ENCODE data around the gene RAB3C.

DNA sequence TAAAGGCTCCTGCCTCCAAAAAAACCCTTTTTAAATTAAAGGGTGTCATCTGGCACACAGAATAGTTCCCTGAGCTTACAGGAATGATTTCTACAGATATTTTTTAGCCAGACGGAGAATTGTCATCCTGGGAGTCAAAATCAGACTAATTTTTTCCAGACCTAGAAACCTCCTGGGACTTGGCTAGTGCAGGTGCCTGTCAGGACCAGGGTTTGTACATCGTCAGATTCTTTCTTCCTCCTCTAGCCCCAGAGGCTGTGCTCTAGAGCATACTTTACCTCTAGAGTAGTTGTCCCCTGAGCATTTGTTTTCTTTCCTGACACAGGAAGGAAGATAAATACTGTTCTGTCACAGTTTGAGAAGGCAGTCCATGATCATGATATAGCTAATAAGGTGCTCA is 52.5 kb downstream of the RAB3C start:
- TF ChIP-seq, protein P1, sequence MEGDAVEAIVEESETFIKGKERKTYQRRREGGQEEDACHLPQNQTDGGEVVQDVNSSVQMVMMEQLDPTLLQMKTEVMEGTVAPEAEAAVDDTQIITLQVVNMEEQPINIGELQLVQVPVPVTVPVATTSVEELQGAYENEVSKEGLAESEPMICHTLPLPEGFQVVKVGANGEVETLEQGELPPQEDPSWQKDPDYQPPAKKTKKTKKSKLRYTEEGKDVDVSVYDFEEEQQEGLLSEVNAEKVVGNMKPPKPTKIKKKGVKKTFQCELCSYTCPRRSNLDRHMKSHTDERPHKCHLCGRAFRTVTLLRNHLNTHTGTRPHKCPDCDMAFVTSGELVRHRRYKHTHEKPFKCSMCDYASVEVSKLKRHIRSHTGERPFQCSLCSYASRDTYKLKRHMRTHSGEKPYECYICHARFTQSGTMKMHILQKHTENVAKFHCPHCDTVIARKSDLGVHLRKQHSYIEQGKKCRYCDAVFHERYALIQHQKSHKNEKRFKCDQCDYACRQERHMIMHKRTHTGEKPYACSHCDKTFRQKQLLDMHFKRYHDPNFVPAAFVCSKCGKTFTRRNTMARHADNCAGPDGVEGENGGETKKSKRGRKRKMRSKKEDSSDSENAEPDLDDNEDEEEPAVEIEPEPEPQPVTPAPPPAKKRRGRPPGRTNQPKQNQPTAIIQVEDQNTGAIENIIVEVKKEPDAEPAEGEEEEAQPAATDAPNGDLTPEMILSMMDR (IDR thresholded peaks at IDR 0.05; ENCODE audit: low read length): no peak
- no peak for TF ChIP-seq EZH2phosphoT487 (IDR thresholded peaks at IDR 0.05; ENCODE audit: low read length)
- TF ChIP-seq EZH2 (optimal IDR thresholded peaks at IDR 0.05; ENCODE audit: low read depth, low read length): no peak
